ENCODE data around the gene MYOM1. TPM values are rescaled to one million over a fixed set of nuclear protein-coding genes. Genes with fewer than 3 reads are reported as not detected.

Gene MYOM1
- total RNA-seq, 2 experiments from 2014 or later: 0.90 to 1.2 TPM

Other genes starting within 250 kb of the MYOM1 start
- 100 to 1,000 TPM; 102 to 107 TPM for gene LPIN2, start 206.8 kb downstream of the MYOM1 start, total RNA-seq
- gene MYL12A, start 27.8 kb upstream of the MYOM1 start, total RNA-seq: 100 to 1,000 TPM; 538 to 542 TPM
- 100 to 1,000 TPM; 335 to 339 TPM for gene MYL12B, start 42.2 kb upstream of the MYOM1 start, total RNA-seq
- 10 to 100 TPM; 45.9 to 51.4 TPM for gene TGIF1, start 230.2 kb upstream of the MYOM1 start, total RNA-seq

Measured in activated CD4-positive, alpha-beta memory T cell treated with anti-CD3 and anti-CD28 coated beads for 36 hours (primary cell).